Measurements from ENCODE around the gene ASIC5. TPM values are rescaled to one million over a fixed set of nuclear protein-coding genes. Genes with fewer than 3 reads are reported as not detected.

The ASIC5 gene
- total and polyA plus RNA-seq, 2 donors (not counting 1 experiment from before 2014, with no cell fraction given) = not detected

GRCh38 chr4:155795991-155796390 is 70.1 kb downstream of the ASIC5 start:
- DNase-seq (no peak), ATAC-seq (ENCODE audit: low read depth) (no peak)
- H3K79me2 ChIP-seq (ENCODE audit: control insufficient read depth, insufficient read depth, low read length) = no peaks in the 10 kb centered on the region
- no peak overlapping the region for H3K4me3 ChIP-seq (ENCODE audit: control extremely low read depth in 1 of 5, extremely low read depth in 1 of 5, insufficient read depth in 1 of 5, low read depth in 2 of 5, low read length in 4 of 5)
- no peak overlapping the region for H3K4me2 ChIP-seq (replicated peaks; ENCODE audit: low read depth, low read length, poor library complexity, severe bottlenecking)
- H3K27me3 ChIP-seq (replicated peaks in 1 of 4; ENCODE audit: control extremely low read depth in 1 of 4, control insufficient read depth in 3 of 4, insufficient read depth in 4 of 4, low read length in 3 of 4) = no peaks in the 10 kb centered on the region
- TF ChIP-seq CTCF (IDR thresholded peaks at IDR 0.05) (peak; percentile 21), EZH2 (IDR thresholded peaks at IDR 0.05; ENCODE audit: borderline replicate concordance, insufficient read depth, low read depth, low read length, poor library complexity, severe bottlenecking) (no peak)
- no peaks in the 10 kb centered on the region for H3K4me1 ChIP-seq (ENCODE audit: control insufficient read depth in 2 of 2, insufficient read depth in 2 of 2, low read length in 2 of 2)
- 81% methylated on average over 3 of the region's 3 CpGs for WGBS (ENCODE audit: insufficient coverage)
- H3K36me3 ChIP-seq (replicated peaks in 1 of 2; ENCODE audit: control extremely low read depth in 1 of 2, control insufficient read depth in 1 of 2, extremely low read depth in 1 of 2, insufficient read depth in 2 of 2, low read length in 1 of 2) = no peaks in the 10 kb centered on the region
- H3K4me1 Mint-ChIP-seq = no peaks in the 10 kb centered on the region
- H3K27ac Mint-ChIP-seq = no peak overlapping the region
- no peaks in the 10 kb centered on the region for H3K27me3 Mint-ChIP-seq
- POLR2A ChIA-PET = interaction anchor here (0.5 kb wide), 1 partner anchor 441 kb away, joined by 3 read pairs; no protein-coding TSS in a partner anchor
- H3K9me3 ChIP-seq (ENCODE audit: control extremely low read depth in 1 of 3, control insufficient read depth in 2 of 3, insufficient read depth in 1 of 3, low read length in 2 of 3) = no peaks in the 10 kb centered on the region
- no peak overlapping the region for H2AFZ ChIP-seq (ENCODE audit: insufficient read depth, low read depth, low read length, poor library complexity, severe bottlenecking)
- CTCF ChIA-PET = no interaction called here
- no peaks in the 10 kb centered on the region for H3K9me3 Mint-ChIP-seq (ENCODE audit: insufficient read depth)
- H3K9ac ChIP-seq (ENCODE audit: low read length) = no peak overlapping the region
- no peak overlapping the region for H3K4me3 Mint-ChIP-seq
- no peak overlapping the region for H3K27ac ChIP-seq (ENCODE audit: low read length in 2 of 2)
- H4K20me1 ChIP-seq (ENCODE audit: control insufficient read depth, insufficient read depth, low read length, poor library complexity, severe bottlenecking) = no peaks in the 10 kb centered on the region
- intact Hi-C loops (cut with micrococcal nuclease) = no loop called here

- Mint-ChIP-seq H3K4me1 (no peaks in the 10 kb centered on the region), H3K27me3 (no peaks in the 10 kb centered on the region), H3K4me3 (no peak overlapping the region), H3K9me3 (ENCODE audit: insufficient read depth) (no peaks in the 10 kb centered on the region), H3K27ac (no peak overlapping the region)
- no CpG with 5 or more reads among the region's 1 CpG for WGBS (ENCODE audit: insufficient coverage)
- ChIA-PET POLR2A (no interaction called here), CTCF (interaction anchor here (0.6 kb wide), 1 partner anchor 175 kb away, joined by 3 read pairs; no protein-coding TSS in a partner anchor)
- H3K79me2 ChIP-seq (ENCODE audit: control insufficient read depth, insufficient read depth, low read length) = no peaks in the 10 kb centered on the region
- no peaks in the 10 kb centered on the region for H4K20me1 ChIP-seq (ENCODE audit: control insufficient read depth, insufficient read depth, low read length, poor library complexity, severe bottlenecking)
- no peak overlapping the region for H3K4me3 ChIP-seq (ENCODE audit: control extremely low read depth in 1 of 5, extremely low read depth in 1 of 5, insufficient read depth in 1 of 5, low read depth in 2 of 5, low read length in 4 of 5)
- TF ChIP-seq CTCF (IDR thresholded peaks at IDR 0.05) = no peak
- TF ChIP-seq EZH2 (IDR thresholded peaks at IDR 0.05; ENCODE audit: borderline replicate concordance, insufficient read depth, low read depth, low read length, poor library complexity, severe bottlenecking) = no peak
- intact Hi-C loops (cut with micrococcal nuclease) = no loop called here
- ATAC-seq (ENCODE audit: low read depth) (no peak), DNase-seq (no peak)
- no peak overlapping the region for H3K9ac ChIP-seq (ENCODE audit: low read length)
- no peak overlapping the region for H2AFZ ChIP-seq (ENCODE audit: insufficient read depth, low read depth, low read length, poor library complexity, severe bottlenecking)
- no peaks in the 10 kb centered on the region for H3K27me3 ChIP-seq (replicated peaks in 1 of 4; ENCODE audit: control extremely low read depth in 1 of 4, control insufficient read depth in 3 of 4, insufficient read depth in 4 of 4, low read length in 3 of 4)
- no peaks in the 10 kb centered on the region for H3K4me1 ChIP-seq (ENCODE audit: control insufficient read depth in 2 of 2, insufficient read depth in 2 of 2, low read length in 2 of 2)
- H3K4me2 ChIP-seq (replicated peaks; ENCODE audit: low read depth, low read length, poor library complexity, severe bottlenecking) = no peak overlapping the region
- H3K27ac ChIP-seq (ENCODE audit: low read length in 2 of 2) = no peak overlapping the region
- no peaks in the 10 kb centered on the region for H3K36me3 ChIP-seq (replicated peaks in 1 of 2; ENCODE audit: control extremely low read depth in 1 of 2, control insufficient read depth in 1 of 2, extremely low read depth in 1 of 2, insufficient read depth in 2 of 2, low read length in 1 of 2)
- H3K9me3 ChIP-seq (ENCODE audit: control extremely low read depth in 1 of 3, control insufficient read depth in 2 of 3, insufficient read depth in 1 of 3, low read length in 2 of 3) = no peaks in the 10 kb centered on the region
Measured at GRCh38 chr4:155794589-155795236, 71.4 kb downstream of the ASIC5 start.

All from B cell (primary cell).